HG02571 (cell line): ENCODE data around the gene CLEC16A.

Experiments used
- ATAC-seq: cut with Tn5 transposase; IDR thresholded peaks from one replicate; pipeline ENCODE4 v1.9.1; 2021; ENCODE audit warnings: mild to moderate bottlenecking, moderate library complexity; ENCODE audit not compliant: unreplicated experiment

The CLEC16A gene

GRCh38 chr16:11225677-11226549 lies 281.5 kb downstream of the CLEC16A start:
- no peak for ATAC-seq

- no peak for ATAC-seq
These were observed 285.1 kb downstream of the CLEC16A start for GRCh38 chr16:11229432-11229831.

- no peak for ATAC-seq
These were observed 285.5 kb downstream of the CLEC16A start for GRCh38 chr16:11229906-11230305.

GRCh38 chr16:11231367-11231970 lies 287.1 kb downstream of the CLEC16A start:
- ATAC-seq, result no peak
